Caco-2 (cell line): ENCODE measurements around the gene QPCTL. TPM values are rescaled to one million over a fixed set of nuclear protein-coding genes. Genes with fewer than 3 reads are reported as not detected.
A peak's percentile ranks its signal among the peaks of the same experiment; 100 is the strongest.

Experiments used
- Bru-seq: library from RNA; stranded (reverse); fragments of 400-500 nt; gene quantifications from one replicate; lab custom pipeline; 2021; lab: Mats Ljungman, UMichigan
- BruChase-seq, 2 experiments: library from RNA; stranded (reverse); fragments of 400-500 nt; gene quantifications; one replicate each; lab custom pipeline; 2021; lab: Mats Ljungman, UMichigan
- BruUV-seq: library from RNA; stranded (reverse); fragments of 400-500 nt; replicated peaks from 2 replicates; lab custom pipeline; 2021; lab: Mats Ljungman, UMichigan
- CTCF ChIA-PET: fragments of 300-600 bp; sonication (Branson Sonifier 250); formaldehyde crosslinking; loops from one replicate; lab custom pipeline; 2022; ENCODE audit warnings: antibody characterized with exemption; lab: Charles Lee
- POLR2A ChIA-PET: fragments of 300-600 bp; sonication (Branson Sonifier 250); formaldehyde crosslinking; loops from one replicate; lab custom pipeline; 2022; ENCODE audit warnings: antibody characterized with exemption; lab: Charles Lee
- DNase-seq, 2 experiments: peaks; one replicate each; pipeline versions ENCODE4 v3.0.0 to v3.0.0-alpha.2; 2020 to 2022
- H3K27me3 ChIP-seq: replicated peaks from 2 replicates; pipeline ENCODE4 v1.6.0; 2011; ENCODE audit warnings: low read length; ENCODE audit not compliant: control insufficient read depth, insufficient read depth
- H3K36me3 ChIP-seq: 2 replicates; pipeline ENCODE4 v1.5.1; 2011; ENCODE audit warnings: low read length; ENCODE audit not compliant: control insufficient read depth, insufficient read depth
- H3K4me1 ChIP-seq: fragments of 250-450 bp; sonication (Bioruptor Pico); 2 replicates; pipeline ENCODE4 v1.5.1; 2020; ENCODE audit warnings: mild to moderate bottlenecking
- H3K4me3 ChIP-seq: 2 replicates; pipeline ENCODE4 v1.5.1; 2011; ENCODE audit warnings: low read depth, mild to moderate bottlenecking, control low read depth, low read length
- H3K9me3 ChIP-seq: fragments of 250-450 bp; sonication (Bioruptor Pico); 2 replicates; pipeline ENCODE4 v1.5.1; 2020; ENCODE audit warnings: mild to moderate bottlenecking, moderate library complexity
- H3K27ac Mint-ChIP-seq: one replicate; pipeline ENCODE4 v1.8.0; 2022; ENCODE audit warnings: mixed read lengths; ENCODE audit not compliant: unreplicated experiment
- H3K27me3 Mint-ChIP-seq: one replicate; pipeline ENCODE4 v1.8.0; 2022; ENCODE audit warnings: mixed read lengths; ENCODE audit not compliant: insufficient read depth, unreplicated experiment
- H3K36me3 Mint-ChIP-seq: one replicate; pipeline ENCODE4 v1.8.0; 2022; ENCODE audit warnings: mild to moderate bottlenecking, mixed read lengths; ENCODE audit not compliant: insufficient read depth, unreplicated experiment
- H3K4me1 Mint-ChIP-seq: one replicate; pipeline ENCODE4 v1.8.0; 2022; ENCODE audit warnings: low read depth, mixed read lengths; ENCODE audit not compliant: unreplicated experiment
- H3K4me3 Mint-ChIP-seq: one replicate; pipeline ENCODE4 v1.8.0; 2022; ENCODE audit warnings: mild to moderate bottlenecking, moderate library complexity, mixed read lengths; ENCODE audit not compliant: unreplicated experiment
- H3K9me3 Mint-ChIP-seq: one replicate; pipeline ENCODE4 v1.8.0; 2022; ENCODE audit warnings: mixed read lengths; ENCODE audit not compliant: unreplicated experiment
- intact Hi-C: fragments of 100-400 bp; cut with micrococcal nuclease; formaldehyde crosslinking; loops from one replicate; pipeline ENCODE4 v1.10.0; 2022; ENCODE audit not compliant: unreplicated experiment
- long read RNA-seq: library from polyadenylated mRNA; stranded (forward); transcript quantifications from one replicate; pipeline ENCODE4 v2.0.0, GENCODE V29; 2022
- total RNA-seq: library from RNA; stranded (reverse); gene quantifications from 2 replicates; pipeline ENCODE4 v1.2.3, GENCODE V29; 2022
- TF ChIP-seq, protein P1 (sequence below), 2 experiments: fragments of 200-600 bp in 1 of 2; IDR thresholded peaks; 1 replicate in 1 of 2; 2 replicates in 1 of 2; pipeline versions ENCODE4 v1.5.1 to v1.8.0; 2011 to 2022; ENCODE audit warnings: antibody characterized with exemption in 1 of 2, control low read depth in 1 of 2, inconsistent platforms in 1 of 2, low read depth in 1 of 2, low read length in 1 of 2, mild to moderate bottlenecking in 1 of 2, moderate library complexity in 1 of 2; ENCODE audit not compliant: insufficient read depth in 1 of 2, severe bottlenecking in 1 of 2, unreplicated experiment in 1 of 2

QPCTL gene
- total RNA-seq (16.9 and 20.2 TPM in 2 replicates), Bru-seq, nascent RNA (percentile 59 among the genes with signal in this experiment), BruChase-seq, experiment 1, labeled RNA remaining after a 2-hour chase (percentile 57 among the genes with signal in this experiment), BruChase-seq, experiment 2, labeled RNA remaining after a 6-hour chase (percentile 65 among the genes with signal in this experiment)
- long read RNA-seq, partial matches to known transcripts: 2 of 5 reads
- long read RNA-seq, other reads (novel, unspliced or antisense): 2 of 5 reads

DNA sequence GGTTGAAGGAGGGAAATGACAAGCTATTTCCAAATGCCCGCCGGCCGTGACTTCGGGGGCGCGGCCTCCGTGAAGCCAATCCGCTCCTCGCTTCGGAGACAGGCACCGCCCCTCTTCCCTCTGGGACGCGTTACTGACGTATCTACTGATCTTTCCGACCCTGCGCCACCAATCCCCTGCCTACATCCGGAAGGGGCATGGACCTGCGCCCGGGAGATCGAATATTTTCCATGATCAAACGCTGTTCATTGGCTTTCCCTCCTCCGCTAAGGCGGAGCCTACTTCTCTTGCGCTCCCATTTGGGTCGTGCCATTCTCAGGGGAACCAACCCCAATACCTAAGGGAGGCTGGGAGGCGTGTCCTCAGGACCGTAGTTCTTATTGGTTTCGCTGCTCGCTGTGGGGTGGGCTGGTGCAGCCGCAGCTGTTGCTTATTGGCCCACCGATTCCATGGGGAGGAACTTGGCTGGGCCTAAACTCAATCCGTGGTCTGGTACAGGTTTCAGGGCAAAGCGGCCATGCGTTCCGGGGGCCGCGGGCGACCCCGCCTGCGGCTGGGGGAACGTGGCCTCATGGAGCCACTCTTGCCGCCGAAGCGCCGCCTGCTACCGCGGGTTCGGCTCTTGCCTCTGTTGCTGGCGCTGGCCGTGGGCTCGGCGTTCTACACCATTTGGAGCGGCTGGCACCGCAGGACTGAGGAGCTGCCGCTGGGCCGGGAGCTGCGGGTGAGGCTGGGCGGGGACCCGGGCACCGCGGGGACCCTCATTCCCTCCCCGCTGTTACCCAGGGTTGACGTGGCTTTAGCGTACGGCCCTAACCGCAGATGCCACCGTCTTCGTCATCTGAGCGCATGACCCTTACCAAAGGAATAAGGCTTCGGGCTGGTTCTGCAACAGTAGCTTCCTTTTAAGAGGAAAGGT, at the start of gene QPCTL:
Gene QPCTL, plus strand, starts transcription at position 480 of the 919 bp plus-strand sequence. Its CDS starts 38 bp downstream, at position 518.
- Mint-ChIP-seq H3K9me3 (no peaks in the 10 kb centered on the region), H3K36me3 (peaks cover 54% of the 10 kb centered on the region), H3K4me3 (peak within 1 kb of the TSS; percentile 83), H3K27me3 (no peaks in the 10 kb centered on the region), H3K27ac (peak within 1 kb of the TSS; percentile 93), H3K4me1 (no peaks in the 10 kb centered on the region)
- peak; percentile 98 to 99 for DNase-seq
- CTCF ChIA-PET: interaction anchor here (1.0 to 3.9 kb wide), 21 partner anchors 10 to 214 kb away, joined by 3 to 46 read pairs (median 8); partner anchors contain the start of genes FBXO46, GIPR, SIX5 and SYMPK
- no TSS peak for BruUV-seq
- Histone ChIP-seq H3K4me3 (peak within 1 kb of the TSS; percentile 95), H3K36me3 (peaks cover 9% of the 10 kb centered on the region), H3K27me3 (no peaks in the 10 kb centered on the region), H3K4me1 (peaks cover 4% of the 10 kb centered on the region; the same call in 1 of the 2 replicates), H3K9me3 (no peaks in the 10 kb centered on the region)
- TF ChIP-seq, protein P1, sequence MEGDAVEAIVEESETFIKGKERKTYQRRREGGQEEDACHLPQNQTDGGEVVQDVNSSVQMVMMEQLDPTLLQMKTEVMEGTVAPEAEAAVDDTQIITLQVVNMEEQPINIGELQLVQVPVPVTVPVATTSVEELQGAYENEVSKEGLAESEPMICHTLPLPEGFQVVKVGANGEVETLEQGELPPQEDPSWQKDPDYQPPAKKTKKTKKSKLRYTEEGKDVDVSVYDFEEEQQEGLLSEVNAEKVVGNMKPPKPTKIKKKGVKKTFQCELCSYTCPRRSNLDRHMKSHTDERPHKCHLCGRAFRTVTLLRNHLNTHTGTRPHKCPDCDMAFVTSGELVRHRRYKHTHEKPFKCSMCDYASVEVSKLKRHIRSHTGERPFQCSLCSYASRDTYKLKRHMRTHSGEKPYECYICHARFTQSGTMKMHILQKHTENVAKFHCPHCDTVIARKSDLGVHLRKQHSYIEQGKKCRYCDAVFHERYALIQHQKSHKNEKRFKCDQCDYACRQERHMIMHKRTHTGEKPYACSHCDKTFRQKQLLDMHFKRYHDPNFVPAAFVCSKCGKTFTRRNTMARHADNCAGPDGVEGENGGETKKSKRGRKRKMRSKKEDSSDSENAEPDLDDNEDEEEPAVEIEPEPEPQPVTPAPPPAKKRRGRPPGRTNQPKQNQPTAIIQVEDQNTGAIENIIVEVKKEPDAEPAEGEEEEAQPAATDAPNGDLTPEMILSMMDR (IDR thresholded peaks at IDR 0.05; ENCODE audit: insufficient read depth in 1 of 2, low read depth in 1 of 2, low read length in 1 of 2, severe bottlenecking in 1 of 2, unreplicated experiment in 1 of 2): no peak
- POLR2A ChIA-PET: interaction anchor here (0.5 to 3.7 kb wide), 20 partner anchors 10 to 1142 kb away, joined by 3 to 56 read pairs (median 4); partner anchors contain the start of genes BLOC1S3, DMPK, DMWD and FBXO46
- intact Hi-C loops: loop anchor here (1.0 to 2.0 kb wide), 4 partner anchors 15 to 108 kb away; partner anchors contain the start of gene OPA3

DNA sequence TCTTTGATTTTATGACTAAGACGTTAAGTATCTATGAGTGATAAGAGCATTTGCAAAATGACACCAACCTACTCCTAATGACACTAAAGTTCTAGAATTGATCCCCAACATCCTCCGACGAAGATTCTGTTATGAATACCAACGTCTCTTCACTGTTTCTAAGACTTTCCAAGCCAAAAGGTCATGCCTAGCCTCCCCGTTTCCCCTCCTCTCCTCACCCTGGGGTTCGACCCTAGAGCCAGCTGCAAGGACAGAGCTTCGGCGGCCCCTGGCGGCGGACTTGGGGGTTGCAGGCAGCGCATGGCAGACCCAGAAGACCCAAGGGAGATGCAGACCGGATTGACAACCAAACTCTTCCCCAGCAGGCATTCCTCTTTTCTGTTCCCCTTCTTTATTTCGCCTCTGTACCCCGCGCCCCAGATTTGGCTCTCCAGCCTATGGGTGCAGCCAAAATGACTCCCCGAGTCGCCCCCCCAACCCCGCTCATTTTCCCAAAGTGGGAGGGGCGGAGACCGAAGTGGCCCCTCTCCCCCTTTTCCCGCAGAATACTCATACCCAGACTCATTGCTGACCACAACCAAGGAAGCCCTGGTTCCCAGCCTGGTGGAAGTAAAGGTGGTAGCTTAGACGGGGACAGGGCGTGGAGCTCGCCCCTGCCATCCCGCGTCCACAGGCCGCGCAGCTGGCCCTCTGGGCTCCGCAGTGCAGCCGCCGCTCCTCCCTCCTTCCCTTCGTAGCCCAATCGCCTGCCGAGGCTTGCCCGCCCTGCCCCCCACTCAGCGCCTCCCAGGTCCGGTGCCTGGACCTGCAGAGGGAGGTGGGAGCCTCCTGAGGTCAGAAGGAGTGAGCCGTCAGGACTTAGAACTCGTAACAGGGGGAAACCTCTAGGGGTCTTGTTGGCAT, 49.2 kb upstream of the QPCTL start:
- Histone ChIP-seq H3K36me3 (no peaks in the 10 kb centered on the region), H3K4me3 (peak overlapping the region; percentile 41), H3K4me1 (peaks cover 20% of the 10 kb centered on the region), H3K9me3 (no peaks in the 10 kb centered on the region), H3K27me3 (no peaks in the 10 kb centered on the region)
- DNase-seq: peak; percentile 91 to 95
- BruUV-seq: no TSS peak
- intact Hi-C loops: loop anchor here (1.0 to 10.0 kb wide), 2 partner anchors 120 to 148 kb away; partner anchors contain the start of genes PPM1N and RTN2
- Mint-ChIP-seq H3K4me1 (peaks cover 25% of the 10 kb centered on the region), H3K27me3 (no peaks in the 10 kb centered on the region), H3K36me3 (peaks cover 26% of the 10 kb centered on the region), H3K27ac (no peak overlapping the region), H3K9me3 (no peaks in the 10 kb centered on the region), H3K4me3 (peak overlapping the region; percentile 70)
- TF ChIP-seq, protein P1 (IDR thresholded peaks at IDR 0.05; ENCODE audit: insufficient read depth in 1 of 2, low read depth in 1 of 2, low read length in 1 of 2, severe bottlenecking in 1 of 2, unreplicated experiment in 1 of 2): peak; percentile 99
- ChIA-PET POLR2A (interaction anchor here (0.5 to 0.9 kb wide), 2 partner anchors 37 to 49 kb away, joined by 3 to 4 read pairs; partner anchors contain the start of gene QPCTL), CTCF (interaction anchor here (0.6 to 3.9 kb wide), 14 partner anchors 25 to 204 kb away, joined by 3 to 77 read pairs (median 10); partner anchors contain the start of genes GIPR, OPA3 and SIX5)
